K562 (cell line): ENCODE data around the gene RALGAPA2. TPM values are rescaled to one million over a fixed set of nuclear protein-coding genes. Genes with fewer than 3 reads are reported as not detected.

Experiments used
- ATAC-seq: fragments of 200-7000 bp; cut with Tn5 transposase; 3 replicates; pipeline ENCODE4 v1.9.1; 2020; ENCODE audit warnings: moderate library complexity
- BruUV-seq: library from RNA; stranded (reverse); fragments of 400-500 nt; replicated peaks from 2 replicates; lab custom pipeline; 2021; lab: Mats Ljungman, UMichigan
- CTCF ChIA-PET: fragments of 300-600 bp; formaldehyde crosslinking; extraction: SDS; loops from one replicate; lab custom pipeline; 2021; ENCODE audit warnings: low intra/inter-chr PET ratio; lab: Yijun Ruan, JAX
- POLR2A ChIA-PET: fragments of 300-600, 350-650 bp; sonication (Branson Sonifier 250); formaldehyde crosslinking; extraction: SDS; loops from one replicate; lab custom pipeline; 2021; ENCODE audit warnings: antibody characterized with exemption, inconsistent platforms; lab: Yijun Ruan, JAX
- DNase-seq, 4 experiments: peaks; one replicate each; pipeline versions ENCODE4 v3.0.0 to v3.0.0-alpha.2; 2011 to 2018; ENCODE audit warnings: low spot score in 3 of 4, mixed read lengths in 3 of 4; ENCODE audit errors: extremely low read depth in 1 of 4
- FAIRE-seq: peaks from 2 replicates; lab custom pipeline; 2011; peaks lifted over from hg19 to GRCh38; lab: Jason Lieb, UNC
- H2AFZ ChIP-seq: 2 replicates; pipeline ENCODE4 v1.6.0; 2011; ENCODE audit warnings: low read depth, low read length, control low read depth, inconsistent platforms
- H3K27ac ChIP-seq: fragments of 200-600 bp; 3 replicates; pipeline ENCODE4 v1.8.0; 2011; ENCODE audit warnings: low read depth, mild to moderate bottlenecking, control low read depth, inconsistent platforms, low read length, moderate library complexity, mixed read lengths; ENCODE audit errors: extremely low read depth
- H3K27me3 ChIP-seq, 2 experiments: fragments of 300-600 bp in 1 of 2; 2 replicates in 1 of 2; 3 replicates in 1 of 2; pipeline versions ENCODE4 v1.6.0 to v1.8.0; 2011; ENCODE audit warnings: inconsistent platforms in 2 of 2, low read length in 2 of 2, mild to moderate bottlenecking in 1 of 2, mixed read lengths in 1 of 2, moderate library complexity in 1 of 2; ENCODE audit not compliant: control insufficient read depth in 2 of 2, insufficient read depth in 2 of 2
- H3K36me3 ChIP-seq: fragments of 300-600 bp; 3 replicates; pipeline ENCODE4 v1.8.0; 2011; ENCODE audit warnings: mild to moderate bottlenecking, low read length, inconsistent platforms; ENCODE audit not compliant: control insufficient read depth, insufficient read depth
- H3K4me1 ChIP-seq, 2 experiments: fragments of 200-600 bp in 1 of 2; replicated peaks in 1 of 2; 2 replicates in 1 of 2; 3 replicates in 1 of 2; pipeline versions ENCODE4 v1.5.1 to v1.8.0; 2011; ENCODE audit warnings: inconsistent platforms in 2 of 2, low read length in 2 of 2, mild to moderate bottlenecking in 1 of 2, mixed read lengths in 1 of 2, moderate library complexity in 1 of 2; ENCODE audit not compliant: control insufficient read depth in 2 of 2, insufficient read depth in 2 of 2
- H3K4me2 ChIP-seq: 2 replicates; pipeline ENCODE4 v1.6.1; 2011; ENCODE audit warnings: low read length, control low read depth, inconsistent platforms, mixed read lengths; ENCODE audit not compliant: insufficient read depth
- H3K4me3 ChIP-seq: fragments of 200-600 bp; sonication (generic), shearing (Covaris generic); 2 replicates; pipeline ENCODE4 v1.5.1; 2016; ENCODE audit warnings: control low read depth, inconsistent platforms
- H3K79me2 ChIP-seq: fragments of 200-600 bp; 3 replicates; pipeline ENCODE4 v1.8.0; 2011; ENCODE audit warnings: low read length, inconsistent platforms; ENCODE audit not compliant: control insufficient read depth, insufficient read depth
- H3K9ac ChIP-seq, 2 experiments: 2 replicates each; pipeline versions ENCODE4 v1.6.0 to v1.6.1; 2011; ENCODE audit warnings: low read depth in 2 of 2, low read length in 2 of 2, control low read depth in 1 of 2, inconsistent platforms in 1 of 2, mild to moderate bottlenecking in 1 of 2, mixed read lengths in 1 of 2; ENCODE audit not compliant: insufficient read depth in 1 of 2
- H3K9me1 ChIP-seq: one replicate; pipeline ENCODE4 v1.6.0; 2011; ENCODE audit warnings: inconsistent platforms, mild to moderate bottlenecking, low read length, moderate library complexity; ENCODE audit not compliant: control insufficient read depth, insufficient read depth
- H3K9me3 ChIP-seq: replicated peaks from 2 replicates; pipeline ENCODE4 v1.5.1; 2011; ENCODE audit warnings: low read depth, low read length, inconsistent platforms; ENCODE audit not compliant: control insufficient read depth, insufficient read depth
- H4K20me1 ChIP-seq: replicated peaks from 2 replicates; pipeline ENCODE4 v1.6.1; 2011; ENCODE audit warnings: low read length, inconsistent platforms, mixed read lengths; ENCODE audit not compliant: control insufficient read depth, insufficient read depth
- C11orf30 ChIP-seq: fragments of 450-650 bp; IDR thresholded peaks from 2 replicates; pipeline ENCODE4 v1.6.1; 2016; ENCODE audit warnings: low read depth, mild to moderate bottlenecking
- CEBPG ChIP-seq, 3 experiments: fragments of 200-800 bp in 1 of 3; sonication (Bioruptor generic) in 1 of 3; sonication (generic) in 1 of 3; formaldehyde crosslinking in 1 of 3; IDR thresholded peaks in 2 of 3; conservative IDR thresholded peaks in 1 of 3; 2 replicates each; pipeline versions ENCODE4 v1.6.1 to v1.8.0; 2016 to 2022; ENCODE audit warnings: missing compliant biosample characterization in 2 of 3, missing genetic modification characterization in 2 of 3, mild to moderate bottlenecking in 1 of 3, missing genetic modification reagents in 1 of 3
- GATAD2A ChIP-seq: fragments of 450-650 bp; IDR thresholded peaks from 2 replicates; pipeline ENCODE4 v1.6.1; 2017
- MAFF ChIP-seq: IDR thresholded peaks from 2 replicates; pipeline ENCODE4 v1.6.1; 2012; ENCODE audit warnings: low read length, improper control_type of control experiment
- MAFG ChIP-seq: fragments of 450-650 bp; conservative IDR thresholded peaks from 2 replicates; pipeline ENCODE4 v1.6.1; 2016; ENCODE audit warnings: missing genetic modification characterization, missing compliant biosample characterization
- MAFK ChIP-seq: IDR thresholded peaks from 2 replicates; pipeline ENCODE4 v1.6.1; 2011; ENCODE audit warnings: low read length, improper control_type of control experiment
- SMARCE1 ChIP-seq: fragments of 450-650 bp; IDR thresholded peaks from 2 replicates; pipeline ENCODE4 v1.7.1; 2016; ENCODE audit warnings: mild to moderate bottlenecking
- ZNF316 ChIP-seq: fragments of 450-650 bp; IDR thresholded peaks from 2 replicates; pipeline ENCODE4 v1.6.1; 2016
- WGBS: fragments of 100-300 bp; shearing (Covaris generic); methylation state at CpG from one replicate; pipeline ENCODE4 v1.1.6; 2016; ENCODE audit warnings: low coverage, mixed read lengths; ENCODE audit not compliant: insufficient coverage; ENCODE audit errors: missing lambda C conversion rate; 5-methylcytosine and 5-hydroxymethylcytosine counted together
- in situ Hi-C: fragments of 300-500 bp; cut with MboI; formaldehyde crosslinking; loops from 4 replicates; pipeline ENCODE4 v1.15.0; 2018; ENCODE audit warnings: inconsistent platforms, mixed read lengths
- intact Hi-C: fragments of 100-400 bp; cut with micrococcal nuclease; formaldehyde crosslinking; loops from 2 replicates; pipeline ENCODE4 v1.14.2; 2022
- polyA plus RNA-seq, 8 experiments: library from polyadenylated mRNA; depleted of rRNA in 4 of 8; stranded (reverse) in 5 of 8; unstranded in 3 of 8; fragments of >200 nt; fragmentation: Nextera tagmentation in 2 of 8; fragmentation: Illumina TruSeq in 1 of 8; extraction: Ambion mirVana in 2 of 8; extraction: Trizol in 1 of 8; gene quantifications; 2 replicates each; pipeline versions ENCODE4 v1.2.1 to v1.2.3, GENCODE V29; 2011 to 2014; ENCODE audit warnings: inconsistent platforms in 1 of 8, missing spikeins in 1 of 8
- total RNA-seq, 7 experiments: library from RNA; depleted of rRNA in 6 of 7; stranded (reverse); fragments of >200 nt in 6 of 7; fragmentation: Illumina TruSeq in 2 of 7; extraction: Trizol in 2 of 7; gene quantifications; 2 replicates each; pipeline versions ENCODE4 v1.2.1 to v1.2.3, GENCODE V29; 2011 to 2021; ENCODE audit warnings: low replicate concordance in 1 of 7
- TF ChIP-seq, protein P1 (sequence below): fragments of 150-350 bp; conservative IDR thresholded peaks from 2 replicates; pipeline ENCODE4 v1.6.1; 2014; ENCODE audit warnings: low read length
- TF ChIP-seq, protein P2 (sequence below): fragments of 250-450 bp; sonication (Bioruptor Pico); IDR thresholded peaks from 2 replicates; pipeline ENCODE4 v1.6.1; 2021; ENCODE audit warnings: mild to moderate bottlenecking
- TF ChIP-seq, protein P3 (sequence below): sonication (generic); formaldehyde crosslinking; IDR thresholded peaks from 2 replicates; pipeline ENCODE4 v1.8.0; 2022; ENCODE audit warnings: mild to moderate bottlenecking, missing genetic modification reagents

Gene RALGAPA2
- total and polyA plus RNA-seq, 9 of the 15 experiments (the other 6 are each of a cell fraction or from before 2014, with no cell fraction given): 0.35 to 2.7 (median 1.4) TPM

DNA sequence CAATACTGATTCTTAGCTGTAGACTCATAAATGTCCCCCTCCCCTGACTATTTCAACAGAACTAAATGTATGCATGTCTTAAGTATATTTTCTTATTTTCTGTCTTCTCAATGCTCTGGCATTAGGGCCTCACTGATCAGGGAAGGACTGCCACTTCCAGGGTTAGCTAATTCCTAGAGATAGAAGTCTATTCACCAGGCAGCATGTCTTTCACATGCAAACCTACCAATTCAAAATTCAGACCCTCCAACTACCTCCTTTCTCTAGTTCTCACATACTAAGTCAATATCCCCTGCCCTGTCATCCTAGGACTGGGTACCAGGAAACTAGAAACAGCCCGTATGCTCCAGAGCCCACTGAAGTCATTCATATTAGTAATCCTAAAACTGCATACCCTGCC, 132.3 kb downstream of the RALGAPA2 start (continued):
- TF ChIP-seq, protein P1, sequence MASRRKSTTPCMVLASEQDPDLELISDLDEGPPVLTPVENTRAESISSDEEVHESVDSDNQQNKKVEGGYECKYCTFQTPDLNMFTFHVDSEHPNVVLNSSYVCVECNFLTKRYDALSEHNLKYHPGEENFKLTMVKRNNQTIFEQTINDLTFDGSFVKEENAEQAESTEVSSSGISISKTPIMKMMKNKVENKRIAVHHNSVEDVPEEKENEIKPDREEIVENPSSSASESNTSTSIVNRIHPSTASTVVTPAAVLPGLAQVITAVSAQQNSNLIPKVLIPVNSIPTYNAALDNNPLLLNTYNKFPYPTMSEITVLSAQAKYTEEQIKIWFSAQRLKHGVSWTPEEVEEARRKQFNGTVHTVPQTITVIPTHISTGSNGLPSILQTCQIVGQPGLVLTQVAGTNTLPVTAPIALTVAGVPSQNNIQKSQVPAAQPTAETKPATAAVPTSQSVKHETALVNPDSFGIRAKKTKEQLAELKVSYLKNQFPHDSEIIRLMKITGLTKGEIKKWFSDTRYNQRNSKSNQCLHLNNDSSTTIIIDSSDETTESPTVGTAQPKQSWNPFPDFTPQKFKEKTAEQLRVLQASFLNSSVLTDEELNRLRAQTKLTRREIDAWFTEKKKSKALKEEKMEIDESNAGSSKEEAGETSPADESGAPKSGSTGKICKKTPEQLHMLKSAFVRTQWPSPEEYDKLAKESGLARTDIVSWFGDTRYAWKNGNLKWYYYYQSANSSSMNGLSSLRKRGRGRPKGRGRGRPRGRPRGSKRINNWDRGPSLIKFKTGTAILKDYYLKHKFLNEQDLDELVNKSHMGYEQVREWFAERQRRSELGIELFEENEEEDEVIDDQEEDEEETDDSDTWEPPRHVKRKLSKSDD: no peak
- TF ChIP-seq, protein P2, sequence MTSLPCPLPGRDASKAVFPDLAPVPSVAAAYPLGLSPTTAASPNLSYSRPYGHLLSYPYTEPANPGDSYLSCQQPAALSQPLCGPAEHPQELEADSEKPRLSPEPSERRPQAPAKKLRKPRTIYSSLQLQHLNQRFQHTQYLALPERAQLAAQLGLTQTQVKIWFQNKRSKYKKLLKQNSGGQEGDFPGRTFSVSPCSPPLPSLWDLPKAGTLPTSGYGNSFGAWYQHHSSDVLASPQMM (CRISPR knock-in tag): no peak
- TF ChIP-seq GATAD2A: no peak
- TF ChIP-seq CEBPG (CRISPR knock-in tag; IDR thresholded peaks at IDR 0.05): no peak
- no peak for TF ChIP-seq CEBPG (tag; conservative IDR thresholded peaks at IDR 0.05 in 1 of 2, IDR thresholded peaks at IDR 0.05 in 1 of 2)
- TF ChIP-seq, protein P3, sequence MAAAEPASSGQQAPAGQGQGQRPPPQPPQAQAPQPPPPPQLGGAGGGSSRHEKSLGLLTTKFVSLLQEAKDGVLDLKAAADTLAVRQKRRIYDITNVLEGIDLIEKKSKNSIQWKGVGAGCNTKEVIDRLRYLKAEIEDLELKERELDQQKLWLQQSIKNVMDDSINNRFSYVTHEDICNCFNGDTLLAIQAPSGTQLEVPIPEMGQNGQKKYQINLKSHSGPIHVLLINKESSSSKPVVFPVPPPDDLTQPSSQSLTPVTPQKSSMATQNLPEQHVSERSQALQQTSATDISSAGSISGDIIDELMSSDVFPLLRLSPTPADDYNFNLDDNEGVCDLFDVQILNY: no peak

DNA sequence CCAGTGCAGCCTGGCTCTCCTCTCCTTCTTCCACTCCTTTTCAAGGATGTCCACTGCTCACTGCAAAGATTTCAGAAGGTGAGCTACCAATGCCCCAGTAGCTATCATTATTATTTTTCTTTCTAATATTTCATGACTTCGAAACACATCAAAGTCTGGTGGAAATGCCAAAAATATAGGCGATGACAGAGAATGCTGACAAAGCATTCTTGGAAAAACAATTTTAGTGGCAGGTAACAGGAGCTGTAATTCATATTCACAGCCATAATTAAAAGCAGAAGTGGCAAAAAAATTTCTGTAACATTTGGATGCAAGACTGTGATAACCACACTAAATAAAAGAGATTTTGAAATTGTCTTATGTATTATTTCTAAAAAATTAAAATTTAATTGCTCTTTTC, 133.6 kb downstream of the RALGAPA2 start:
- no peak for FAIRE-seq
- no peak for ATAC-seq
- H3K36me3 ChIP-seq: no peaks in the 10 kb centered on the region; the same call in 2 of the 3 replicates
- BruUV-seq: no TSS peak
- no peak overlapping the region for H3K4me2 ChIP-seq
- H3K9me1 ChIP-seq: no peaks in the 10 kb centered on the region
- H3K9me3 ChIP-seq: no peaks in the 10 kb centered on the region
- TF ChIP-seq C11orf30 (peak; percentile 63), MAFF (peak; percentile 71), MAFG (tag) (peak; percentile 61), MAFK (peak; percentile 80), SMARCE1 (no peak), ZNF316 (peak; percentile 78)
- intact Hi-C loops: loop anchor here (10.0 kb wide), 1 partner anchor 564 kb away; the partner anchor contains the start of gene NAA20
- no peak overlapping the region for H3K4me3 ChIP-seq
- in situ Hi-C loops: no loop called here
- POLR2A ChIA-PET: no interaction called here
- no peaks in the 10 kb centered on the region for H3K27me3 ChIP-seq
- H4K20me1 ChIP-seq: no peaks in the 10 kb centered on the region
- CTCF ChIA-PET: no interaction called here
- H3K27ac ChIP-seq: no peak overlapping the region
- H2AFZ ChIP-seq: no peak overlapping the region
- DNase-seq: no peak
- H3K79me2 ChIP-seq: no peaks in the 10 kb centered on the region
- no peak overlapping the region for H3K9ac ChIP-seq
- no peaks in the 10 kb centered on the region for H3K4me1 ChIP-seq
- 6% methylated on average over 2 of the region's 2 CpGs for WGBS
